Keratinocyte (primary cell): Measurements from ENCODE around the gene VAT1L. TPM values are rescaled to one million over a fixed set of nuclear protein-coding genes. Genes with fewer than 3 reads are reported as not detected.

Source experiments
- DNase-seq: peaks from one replicate; pipeline ENCODE4 v3.0.0-alpha.2; 2011; ENCODE audit warnings: low read depth, missing footprints, low spot score
- FAIRE-seq: peaks from 2 replicates; lab custom pipeline; 2011; peaks lifted over from hg19 to GRCh38; lab: Jason Lieb, UNC
- H2AFZ ChIP-seq: 2 replicates; pipeline ENCODE4 v1.6.0; 2012; ENCODE audit warnings: low read length, control low read depth, inconsistent platforms; ENCODE audit not compliant: control insufficient read depth
- H3K27ac ChIP-seq: 2 replicates; pipeline ENCODE4 v1.5.1; 2011; ENCODE audit warnings: low read length; ENCODE audit not compliant: control insufficient read depth, insufficient read depth
- H3K27me3 ChIP-seq: 3 replicates; pipeline ENCODE4 v1.6.0; 2011; ENCODE audit warnings: low read length; ENCODE audit not compliant: control insufficient read depth, insufficient read depth; ENCODE audit errors: extremely low read depth
- H3K36me3 ChIP-seq, 2 experiments: 2 replicates in 1 of 2; 3 replicates in 1 of 2; pipeline ENCODE4 v1.5.1; 2011; ENCODE audit warnings: low read length in 2 of 2, mild to moderate bottlenecking in 1 of 2; ENCODE audit not compliant: control insufficient read depth in 2 of 2, insufficient read depth in 2 of 2; ENCODE audit errors: extremely low read depth in 1 of 2
- H3K4me1 ChIP-seq: 3 replicates; pipeline ENCODE4 v1.5.1; 2011; ENCODE audit warnings: low read length; ENCODE audit not compliant: control insufficient read depth, insufficient read depth; ENCODE audit errors: extremely low read depth
- H3K4me2 ChIP-seq: 3 replicates; pipeline ENCODE4 v1.6.0; 2011; ENCODE audit warnings: low read depth, low read length; ENCODE audit not compliant: control insufficient read depth, insufficient read depth; ENCODE audit errors: extremely low read depth
- H3K4me3 ChIP-seq, 3 experiments: fragments of 200-600 bp in 1 of 3; sonication (generic) in 1 of 3; 2 replicates in 2 of 3; 3 replicates in 1 of 3; pipeline ENCODE4 v1.5.1; 2011 to 2016; ENCODE audit warnings: low read length in 3 of 3, mild to moderate bottlenecking in 3 of 3, control low read depth in 2 of 3, inconsistent platforms in 1 of 3, low read depth in 1 of 3, mixed read lengths in 1 of 3, mixed run types in 1 of 3, moderate library complexity in 1 of 3; ENCODE audit not compliant: control insufficient read depth in 2 of 3, insufficient read depth in 2 of 3; ENCODE audit errors: extremely low read depth in 1 of 3
- H3K79me2 ChIP-seq: 2 replicates; pipeline ENCODE4 v1.6.0; 2012; ENCODE audit warnings: low read length; ENCODE audit not compliant: control insufficient read depth, insufficient read depth
- H3K9ac ChIP-seq: 3 replicates; pipeline ENCODE4 v1.6.0; 2011; ENCODE audit warnings: low read length; ENCODE audit not compliant: control insufficient read depth, insufficient read depth; ENCODE audit errors: extremely low read depth
- H3K9me1 ChIP-seq: 3 replicates; pipeline ENCODE4 v1.6.0; 2011; ENCODE audit warnings: low read length; ENCODE audit not compliant: control insufficient read depth, insufficient read depth; ENCODE audit errors: extremely low read depth
- H3K9me3 ChIP-seq: 2 replicates; pipeline ENCODE4 v1.5.1; 2012; ENCODE audit warnings: low read depth, low read length; ENCODE audit not compliant: control insufficient read depth
- H4K20me1 ChIP-seq: 3 replicates; pipeline ENCODE4 v1.6.0; 2011; ENCODE audit warnings: low read length; ENCODE audit not compliant: control insufficient read depth, insufficient read depth; ENCODE audit errors: extremely low read depth
- CTCF ChIP-seq, 3 experiments: IDR thresholded peaks in 1 of 3; conservative IDR thresholded peaks in 1 of 3; optimal IDR thresholded peaks in 1 of 3; 2 replicates in 2 of 3; 3 replicates in 1 of 3; pipeline versions ENCODE3 to v1.5.1; 2011; ENCODE audit warnings: low read length in 3 of 3, mild to moderate bottlenecking in 3 of 3, moderate library complexity in 2 of 3, control low read depth in 1 of 3, inconsistent platforms in 1 of 3; ENCODE audit not compliant: insufficient read depth in 2 of 3; ENCODE audit errors: extremely low read depth in 1 of 3
- EZH2 ChIP-seq: IDR thresholded peaks from one replicate; pipeline ENCODE4 v1.6.1; 2012; ENCODE audit warnings: inconsistent platforms, mild to moderate bottlenecking, low read length, moderate library complexity
- dilution Hi-C: fragments of 300-500 bp; cut with MboI; formaldehyde crosslinking; loops from one replicate; pipeline ENCODE4 v1.7.0; 2020; ENCODE audit warnings: low sequenced_read_pairs; ENCODE audit not compliant: extremely low pct_ligation_motif_present
- polyA plus RNA-seq, 5 experiments: library from polyadenylated mRNA; depleted of rRNA in 3 of 5; stranded (reverse) in 3 of 5; stranded (forward) in 1 of 5; unstranded in 1 of 5; fragments of >200 nt; gene quantifications; 1 replicate in 1 of 5; 2 replicates in 3 of 5; 3 replicates in 1 of 5; pipeline versions ENCODE4 v1.2.1 to v1.2.3, GENCODE V29; 2011 to 2012; ENCODE audit warnings: missing spikeins in 2 of 5, low read depth in 1 of 5, low replicate concordance in 1 of 5

VAT1L gene
- polyA plus RNA-seq, 1 donor (not counting 4 experiments of a cell fraction or from before 2014, with no cell fraction given), result not detected

- no peaks in the 10 kb centered on the region for H3K9me3 ChIP-seq
- H4K20me1 ChIP-seq, result no peaks in the 10 kb centered on the region
- H3K36me3 ChIP-seq, result no peaks in the 10 kb centered on the region
- no peak overlapping the region for H3K4me3 ChIP-seq
- DNase-seq (no peak), FAIRE-seq (no peak)
- no peak overlapping the region for H3K9ac ChIP-seq
- H3K79me2 ChIP-seq, result no peaks in the 10 kb centered on the region
- no peak overlapping the region for H2AFZ ChIP-seq
- no peaks in the 10 kb centered on the region for H3K9me1 ChIP-seq
- no peak overlapping the region for H3K27ac ChIP-seq
- dilution Hi-C loops, result no loop called here
- TF ChIP-seq EZH2, result no peak
- no peak for TF ChIP-seq CTCF (optimal IDR thresholded peaks at IDR 0.05 in 1 of 3, IDR thresholded peaks at IDR 0.05 in 1 of 3, conservative IDR thresholded peaks at IDR 0.05 in 1 of 3; ENCODE audit: extremely low read depth in 1 of 3, insufficient read depth in 2 of 3, low read length in 3 of 3)
- no peaks in the 10 kb centered on the region for H3K4me1 ChIP-seq
- H3K4me2 ChIP-seq, result no peak overlapping the region
- no peaks in the 10 kb centered on the region for H3K27me3 ChIP-seq
Observed at GRCh38 chr16:77895962-77896361, 107.6 kb downstream of the VAT1L start.

GRCh38 chr16:77896415-77897128 is 108.2 kb downstream of the VAT1L start:
- H3K27ac ChIP-seq, result no peak overlapping the region
- DNase-seq (no peak), FAIRE-seq (no peak)
- H3K27me3 ChIP-seq, result no peaks in the 10 kb centered on the region
- H3K4me3 ChIP-seq, result no peak overlapping the region
- no peaks in the 10 kb centered on the region for H4K20me1 ChIP-seq
- no peak overlapping the region for H2AFZ ChIP-seq
- TF ChIP-seq EZH2, result no peak
- TF ChIP-seq CTCF (optimal IDR thresholded peaks at IDR 0.05 in 1 of 3, IDR thresholded peaks at IDR 0.05 in 1 of 3, conservative IDR thresholded peaks at IDR 0.05 in 1 of 3; ENCODE audit: extremely low read depth in 1 of 3, insufficient read depth in 2 of 3, low read length in 3 of 3), result no peak
- H3K9me1 ChIP-seq, result no peaks in the 10 kb centered on the region
- no peak overlapping the region for H3K9ac ChIP-seq
- no peaks in the 10 kb centered on the region for H3K79me2 ChIP-seq
- no peaks in the 10 kb centered on the region for H3K4me1 ChIP-seq
- dilution Hi-C loops, result no loop called here
- no peak overlapping the region for H3K4me2 ChIP-seq
- no peaks in the 10 kb centered on the region for H3K36me3 ChIP-seq
- no peaks in the 10 kb centered on the region for H3K9me3 ChIP-seq
